H9 (cell line): ENCODE data around the gene EHBP1. TPM values are rescaled to one million over a fixed set of nuclear protein-coding genes. Genes with fewer than 3 reads are reported as not detected.

ENCODE experiments used
- DNase-seq: peaks from one replicate; pipeline ENCODE4 v3.0.0-alpha.2; 2017
- H2AFZ ChIP-seq: one replicate; pipeline ENCODE4 v1.6.1; 2013; ENCODE audit warnings: mild to moderate bottlenecking, low read length, control low read depth, moderate library complexity
- H2AK5ac ChIP-seq: 2 replicates; pipeline ENCODE4 v1.6.1; 2013; ENCODE audit warnings: low read length, control low read depth, mixed read lengths; ENCODE audit not compliant: insufficient read length
- H2BK120ac ChIP-seq: one replicate; pipeline ENCODE4 v1.6.1; 2013; ENCODE audit warnings: low read depth, mild to moderate bottlenecking, low read length, control low read depth, inconsistent platforms; ENCODE audit not compliant: poor library complexity, severe bottlenecking
- H2BK12ac ChIP-seq: 2 replicates; pipeline ENCODE4 v1.6.1; 2013; ENCODE audit warnings: low read length, control low read depth, mixed read lengths, low read depth; ENCODE audit not compliant: insufficient read length
- H2BK15ac ChIP-seq: 2 replicates; pipeline ENCODE4 v1.6.1; 2013; ENCODE audit warnings: low read depth, low read length, control low read depth
- H2BK20ac ChIP-seq: one replicate; pipeline ENCODE4 v1.6.1; 2013; ENCODE audit warnings: low read depth, mild to moderate bottlenecking, low read length, control low read depth, inconsistent platforms; ENCODE audit not compliant: poor library complexity, severe bottlenecking
- H2BK5ac ChIP-seq: 2 replicates; pipeline ENCODE4 v1.6.1; 2013; ENCODE audit warnings: low read length, control low read depth, mixed read lengths; ENCODE audit not compliant: insufficient read length
- H3K14ac ChIP-seq: 2 replicates; pipeline ENCODE4 v1.6.1; 2013; ENCODE audit warnings: low read length, control low read depth; ENCODE audit not compliant: insufficient read depth
- H3K18ac ChIP-seq: 2 replicates; pipeline ENCODE4 v1.6.1; 2013; ENCODE audit warnings: low read depth, mild to moderate bottlenecking, mixed read lengths, low read length, control low read depth; ENCODE audit not compliant: insufficient read length
- H3K23ac ChIP-seq: 2 replicates; pipeline ENCODE4 v1.6.1; 2013; ENCODE audit warnings: low read length, control low read depth, mixed read lengths, low read depth; ENCODE audit not compliant: insufficient read length
- H3K23me2 ChIP-seq: 2 replicates; pipeline ENCODE4 v1.6.1; 2013; ENCODE audit warnings: low read depth, mild to moderate bottlenecking, mixed read lengths, low read length, control low read depth; ENCODE audit not compliant: insufficient read length, poor library complexity, severe bottlenecking
- H3K27ac ChIP-seq: 2 replicates; pipeline ENCODE4 v1.5.1; 2013; ENCODE audit warnings: low read length, control low read depth, mixed read lengths, low read depth; ENCODE audit not compliant: insufficient read length
- H3K27me3 ChIP-seq: 2 replicates; pipeline ENCODE4 v1.6.1; 2013; ENCODE audit warnings: low read length, control low read depth, inconsistent platforms; ENCODE audit not compliant: insufficient read depth
- H3K4ac ChIP-seq: 2 replicates; pipeline ENCODE4 v1.6.1; 2013; ENCODE audit warnings: low read depth, mild to moderate bottlenecking, control low read depth, inconsistent platforms, low read length, moderate library complexity
- H3K4me1 ChIP-seq: 2 replicates; pipeline ENCODE4 v1.6.1; 2013; ENCODE audit warnings: low read length, control low read depth, inconsistent platforms; ENCODE audit not compliant: insufficient read depth
- H3K4me2 ChIP-seq: 2 replicates; pipeline ENCODE4 v1.6.1; 2013; ENCODE audit warnings: low read length, control low read depth, mixed read lengths; ENCODE audit not compliant: insufficient read length, insufficient read depth
- H3K56ac ChIP-seq: 2 replicates; pipeline ENCODE4 v1.6.1; 2013; ENCODE audit warnings: low read depth, mild to moderate bottlenecking, mixed read lengths, low read length, control low read depth; ENCODE audit not compliant: insufficient read length
- H3K79me1 ChIP-seq: 2 replicates; pipeline ENCODE4 v1.6.1; 2013; ENCODE audit warnings: low read depth, mild to moderate bottlenecking, moderate library complexity, low read length, control low read depth, inconsistent platforms; ENCODE audit not compliant: insufficient read depth, poor library complexity, severe bottlenecking
- H3K79me2 ChIP-seq: 2 replicates; pipeline ENCODE4 v1.6.1; 2013; ENCODE audit warnings: low read length, control low read depth, inconsistent platforms; ENCODE audit not compliant: insufficient read depth
- H3K9ac ChIP-seq: 2 replicates; pipeline ENCODE4 v1.6.1; 2013; ENCODE audit warnings: low read length, control low read depth, mixed read lengths; ENCODE audit not compliant: insufficient read length; ENCODE audit errors: extremely low read depth
- H3K9me3 ChIP-seq: one replicate; pipeline ENCODE4 v1.6.1; 2013; ENCODE audit warnings: low read depth, low read length, inconsistent platforms; ENCODE audit not compliant: control insufficient read depth
- H3T11ph ChIP-seq: one replicate; pipeline ENCODE4 v1.6.1; 2013; ENCODE audit warnings: mild to moderate bottlenecking, low read length, control low read depth, inconsistent platforms
- H4K20me1 ChIP-seq: one replicate; pipeline ENCODE4 v1.6.1; 2013; ENCODE audit not compliant: control insufficient read depth, insufficient read length, insufficient read depth
- H4K5ac ChIP-seq: 2 replicates; pipeline ENCODE4 v1.6.1; 2013; ENCODE audit warnings: low read depth, mild to moderate bottlenecking, mixed read lengths, low read length, control low read depth; ENCODE audit not compliant: insufficient read length
- H4K8ac ChIP-seq: replicated peaks from 2 replicates; pipeline ENCODE4 v1.6.1; 2013; ENCODE audit warnings: low read length, control low read depth, mixed read lengths, low read depth; ENCODE audit not compliant: insufficient read length
- H4K91ac ChIP-seq: 2 replicates; pipeline ENCODE4 v1.6.1; 2013; ENCODE audit warnings: low read depth, mild to moderate bottlenecking, moderate library complexity, mixed read lengths, low read length, control low read depth; ENCODE audit not compliant: insufficient read length
- H3K27ac Mint-ChIP-seq, 3 experiments: 2 replicates in 2 of 3; 3 replicates in 1 of 3; pipeline ENCODE4 v1.8.0; 2020 to 2021; ENCODE audit warnings: mixed read lengths in 3 of 3, mild to moderate bottlenecking in 1 of 3, moderate library complexity in 1 of 3
- H3K27me3 Mint-ChIP-seq: 2 replicates; pipeline ENCODE4 v1.8.0; 2021; ENCODE audit warnings: low read depth, mild to moderate bottlenecking, moderate library complexity, mixed read lengths
- H3K36me3 Mint-ChIP-seq, 3 experiments: 2 replicates in 2 of 3; 3 replicates in 1 of 3; pipeline ENCODE4 v1.8.0; 2020 to 2021; ENCODE audit warnings: low read depth in 3 of 3, mixed read lengths in 3 of 3; ENCODE audit not compliant: insufficient read depth in 1 of 3
- H3K4me1 Mint-ChIP-seq, 2 experiments: 2 replicates each; pipeline ENCODE4 v1.8.0; 2020; ENCODE audit warnings: mixed read lengths in 2 of 2
- H3K4me3 Mint-ChIP-seq, 2 experiments: 2 replicates in 1 of 2; 3 replicates in 1 of 2; pipeline ENCODE4 v1.8.0; 2020 to 2021; ENCODE audit warnings: mild to moderate bottlenecking in 2 of 2, mixed read lengths in 2 of 2, moderate library complexity in 1 of 2
- H3K9me3 Mint-ChIP-seq, 2 experiments: 2 replicates in 1 of 2; 3 replicates in 1 of 2; pipeline ENCODE4 v1.8.0; 2020; ENCODE audit warnings: mild to moderate bottlenecking in 2 of 2, mixed read lengths in 2 of 2, moderate library complexity in 1 of 2
- WGBS: extraction: QIAGEN DNeasy Blood & Tissue Kit; methylation state at CpG from one replicate; pipeline ENCODE4 v1.1.7; 2013; ENCODE audit warnings: missing lambda C conversion rate, low lambda C conversion rate, mixed read lengths; ENCODE audit not compliant: insufficient read length; ENCODE audit errors: extremely low coverage; 5-methylcytosine and 5-hydroxymethylcytosine counted together
- total RNA-seq: library from RNA; stranded (reverse); gene quantifications from 2 replicates; pipeline ENCODE4 v1.2.1, GENCODE V29; 2021
- TF ChIP-seq, protein P1 (sequence below): fragments of 200-600 bp; sonication (generic); conservative IDR thresholded peaks from 3 replicates; pipeline ENCODE4 v1.8.0; 2021; ENCODE audit warnings: antibody characterized with exemption, mild to moderate bottlenecking

Gene EHBP1
- total RNA-seq, 1 experiment from 2014 or later: 35.6 TPM

DNA sequence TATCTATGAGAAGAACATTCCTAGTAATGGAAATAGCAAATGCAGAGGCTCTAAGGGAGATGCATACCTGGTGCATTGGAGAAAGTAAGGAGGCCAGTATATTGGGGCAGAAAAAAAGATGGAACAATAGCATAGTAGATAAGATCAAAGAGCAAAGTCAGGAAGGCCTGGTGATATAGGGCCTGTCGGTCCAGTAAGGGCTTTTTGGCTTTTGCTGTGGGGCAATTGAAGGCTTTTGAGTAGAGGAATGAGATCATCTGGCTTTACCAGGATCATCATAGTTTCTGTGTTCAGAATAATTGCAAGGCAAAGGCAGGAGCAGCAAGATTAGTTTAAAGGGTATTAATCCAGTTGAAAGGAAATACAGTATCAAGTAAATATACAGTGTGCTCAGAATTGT is 111.8 kb downstream of the EHBP1 start:
- Histone ChIP-seq H2AK5ac (no peak overlapping the region), H4K8ac (no peak overlapping the region), H3K9me3 (no peaks in the 10 kb centered on the region), H3K27ac (no peak overlapping the region), H3T11ph (no peak overlapping the region), H3K79me2 (no peaks in the 10 kb centered on the region), H2BK5ac (no peak overlapping the region), H3K4me2 (no peak overlapping the region), H4K5ac (no peak overlapping the region), H2BK120ac (no peak overlapping the region), H3K18ac (no peak overlapping the region), H2AFZ (no peak overlapping the region), H3K79me1 (no peaks in the 10 kb centered on the region), H2BK15ac (no peak overlapping the region), H2BK12ac (no peak overlapping the region), H3K4me1 (no peaks in the 10 kb centered on the region), H3K4ac (no peak overlapping the region), H4K20me1 (no peaks in the 10 kb centered on the region), H3K23ac (no peak overlapping the region), H4K91ac (no peak overlapping the region), H3K23me2 (no peaks in the 10 kb centered on the region), H3K9ac (no peak overlapping the region), H3K14ac (no peak overlapping the region), H2BK20ac (no peak overlapping the region), H3K27me3 (no peaks in the 10 kb centered on the region), H3K56ac (no peak overlapping the region)
- TF ChIP-seq, protein P1, sequence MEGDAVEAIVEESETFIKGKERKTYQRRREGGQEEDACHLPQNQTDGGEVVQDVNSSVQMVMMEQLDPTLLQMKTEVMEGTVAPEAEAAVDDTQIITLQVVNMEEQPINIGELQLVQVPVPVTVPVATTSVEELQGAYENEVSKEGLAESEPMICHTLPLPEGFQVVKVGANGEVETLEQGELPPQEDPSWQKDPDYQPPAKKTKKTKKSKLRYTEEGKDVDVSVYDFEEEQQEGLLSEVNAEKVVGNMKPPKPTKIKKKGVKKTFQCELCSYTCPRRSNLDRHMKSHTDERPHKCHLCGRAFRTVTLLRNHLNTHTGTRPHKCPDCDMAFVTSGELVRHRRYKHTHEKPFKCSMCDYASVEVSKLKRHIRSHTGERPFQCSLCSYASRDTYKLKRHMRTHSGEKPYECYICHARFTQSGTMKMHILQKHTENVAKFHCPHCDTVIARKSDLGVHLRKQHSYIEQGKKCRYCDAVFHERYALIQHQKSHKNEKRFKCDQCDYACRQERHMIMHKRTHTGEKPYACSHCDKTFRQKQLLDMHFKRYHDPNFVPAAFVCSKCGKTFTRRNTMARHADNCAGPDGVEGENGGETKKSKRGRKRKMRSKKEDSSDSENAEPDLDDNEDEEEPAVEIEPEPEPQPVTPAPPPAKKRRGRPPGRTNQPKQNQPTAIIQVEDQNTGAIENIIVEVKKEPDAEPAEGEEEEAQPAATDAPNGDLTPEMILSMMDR: no peak
- Mint-ChIP-seq H3K36me3 (no peaks in the 10 kb centered on the region), H3K9me3 (no peaks in the 10 kb centered on the region), H3K4me1 (no peaks in the 10 kb centered on the region), H3K4me3 (no peak overlapping the region), H3K27me3 (no peaks in the 10 kb centered on the region), H3K27ac (no peak overlapping the region)
- no peak for DNase-seq
- WGBS: no CpG with 5 or more reads among the region's 1 CpG
